Measurements from ENCODE around the gene RRP1B.
"Not testable (repeated sequence)": the region's sequence is repeated elsewhere in the genome, so short reads cannot be mapped to it uniquely, and the experiment has no call there.

Gene RRP1B

DNA sequence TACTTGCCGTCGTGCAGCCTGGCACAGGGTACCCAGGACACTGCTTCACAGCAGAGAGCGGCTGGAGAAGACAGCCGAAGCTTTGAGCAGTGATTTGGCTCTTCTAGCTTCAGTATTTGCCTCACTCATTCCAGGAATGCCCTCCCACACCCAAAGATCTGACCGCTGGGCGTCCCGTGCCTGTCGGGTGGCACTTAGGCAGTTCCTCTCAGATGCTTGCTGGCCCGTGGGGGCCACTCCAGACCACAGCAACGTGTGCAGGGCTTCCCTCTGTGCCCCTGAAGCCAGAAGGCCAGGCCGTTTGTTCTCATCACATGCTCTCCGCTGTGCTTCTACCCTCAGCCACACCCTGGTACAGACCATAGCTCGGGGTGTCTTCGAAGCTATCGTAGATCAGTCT lies 17.0 kb downstream of the RRP1B start:
- no peak for DNase-seq

DNA sequence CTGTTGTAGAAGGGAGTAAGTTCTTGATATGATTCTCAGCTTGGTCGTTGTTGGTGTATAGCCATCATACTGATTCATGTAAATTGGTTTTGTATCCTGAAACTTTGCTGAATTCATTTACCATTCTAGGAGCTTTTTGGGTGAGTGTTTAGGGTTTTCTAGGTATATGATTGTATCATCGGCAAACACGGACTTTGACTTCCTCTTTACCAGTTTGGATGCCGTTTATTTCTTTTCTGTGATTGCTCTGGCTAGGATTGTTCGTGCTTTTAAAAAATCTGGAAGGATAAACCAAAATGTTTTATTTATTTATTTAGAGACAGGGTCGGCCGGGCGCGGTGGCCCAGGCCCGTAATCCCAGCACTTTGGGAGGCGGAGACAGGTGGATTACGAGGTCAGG lies 20.6 kb downstream of the RRP1B start:
- DNase-seq, result no peak

DNA sequence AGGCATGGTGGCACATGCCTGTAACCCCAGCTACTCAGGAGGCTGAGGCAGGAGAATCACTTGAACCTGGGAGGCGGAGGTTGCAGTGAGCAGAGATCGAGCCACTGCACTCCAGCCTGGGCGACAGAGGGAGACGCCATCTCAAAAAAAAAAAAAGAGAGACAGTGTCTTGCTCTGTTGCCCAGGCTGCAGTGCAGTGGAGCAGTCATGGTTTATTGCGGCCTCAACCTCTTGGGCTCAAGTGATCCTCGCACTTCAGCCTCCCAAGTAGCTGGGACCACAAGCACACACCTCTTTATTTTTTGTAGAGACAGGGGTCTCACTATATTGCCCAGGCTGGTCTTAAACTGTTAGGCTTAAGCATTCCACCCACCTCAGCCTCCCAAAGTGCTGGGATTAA lies 21.1 kb downstream of the RRP1B start:
- not testable (repeated sequence) for DNase-seq

DNA sequence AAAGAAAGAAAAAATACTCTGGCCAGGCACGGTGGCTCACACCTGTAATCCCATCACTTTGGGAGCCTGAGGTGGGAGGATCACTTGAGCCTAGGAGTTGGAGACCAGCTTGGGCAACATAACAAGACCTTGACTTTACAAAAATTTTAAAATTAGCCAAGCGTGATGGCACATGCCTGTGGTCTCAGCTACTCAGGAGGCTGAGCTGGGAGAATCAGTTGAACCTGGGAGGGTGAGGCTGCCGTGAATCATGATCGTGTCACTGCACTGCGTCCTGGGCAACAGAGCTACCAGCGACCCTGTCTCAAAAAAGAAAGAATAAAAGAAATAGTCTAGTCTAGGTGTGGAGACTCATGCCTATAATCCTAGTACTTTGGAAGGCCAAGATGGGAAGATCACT lies 22.3 kb downstream of the RRP1B start:
- DNase-seq, result no peak

DNA sequence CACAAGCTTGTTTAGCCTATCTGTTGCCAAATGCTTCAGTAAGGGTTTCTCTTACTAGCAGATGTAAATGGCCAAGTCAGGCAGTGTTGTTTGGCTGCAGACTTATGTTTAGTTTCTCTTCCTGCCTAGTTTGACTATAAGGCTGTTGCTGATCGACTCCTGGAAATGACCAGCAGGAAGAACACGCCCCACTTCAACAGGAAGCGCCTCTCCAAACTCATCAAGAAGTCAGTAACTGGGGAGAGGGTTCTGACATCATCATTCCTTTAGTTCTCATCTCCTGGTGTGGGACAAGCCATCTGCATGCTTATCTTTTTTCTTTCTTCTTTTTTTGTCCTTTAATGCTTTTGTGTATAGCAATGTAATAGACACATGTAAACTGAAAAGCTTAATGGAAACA lies 25.1 kb downstream of the RRP1B start:
- DNase-seq, result no peak

DNA sequence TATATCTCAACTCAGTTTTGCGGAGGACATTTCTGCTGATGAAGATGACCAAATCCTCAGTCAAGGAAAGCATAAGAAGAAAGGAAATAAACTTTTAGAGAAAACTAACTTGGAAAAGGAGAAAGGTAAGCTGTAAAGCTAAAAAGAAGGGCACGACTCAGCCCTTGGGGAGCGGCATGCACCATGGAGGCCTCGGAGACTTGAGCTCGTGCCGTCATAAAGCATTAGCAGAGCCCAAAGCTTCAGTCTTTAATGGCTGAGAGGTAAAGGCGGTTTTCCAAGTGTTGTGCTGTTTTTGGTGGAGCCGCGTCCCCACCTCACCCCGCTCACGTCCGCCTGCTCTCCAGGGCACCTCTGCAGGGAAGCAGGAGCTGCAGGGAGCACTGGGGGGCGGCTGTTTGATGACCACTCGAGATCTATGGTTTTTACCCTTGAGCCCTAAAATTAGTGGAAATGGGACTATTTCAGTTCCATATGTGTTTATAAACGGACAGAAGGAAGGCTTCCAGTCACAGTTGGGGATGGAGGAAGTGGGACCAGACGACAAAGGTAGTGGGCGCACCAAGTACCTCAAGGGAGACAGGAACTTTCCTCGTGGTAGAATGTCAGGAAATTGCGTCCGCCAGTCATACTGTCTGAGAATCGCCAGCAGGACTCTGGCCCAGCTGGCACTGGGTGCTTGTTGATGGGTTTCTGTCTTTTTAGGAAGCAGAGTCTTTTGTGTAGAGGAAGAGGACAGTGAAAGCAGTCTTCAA lies 27.6 kb downstream of the RRP1B start:
- no peak for DNase-seq

GRCh38 chr21:43687566-43688399 lies 28.4 kb downstream of the RRP1B start:
- no peak for DNase-seq

GRCh38 chr21:43688906-43689305 lies 29.5 kb downstream of the RRP1B start:
- no peak for DNase-seq

GRCh38 chr21:43689556-43690337 lies 30.4 kb downstream of the RRP1B start:
- no peak for DNase-seq

- DNase-seq, result no peak
These were observed 31.0 kb downstream of the RRP1B start for GRCh38 chr21:43690346-43690745.

GRCh38 chr21:43691086-43691795 lies 31.9 kb downstream of the RRP1B start:
- DNase-seq, result no peak

DNA sequence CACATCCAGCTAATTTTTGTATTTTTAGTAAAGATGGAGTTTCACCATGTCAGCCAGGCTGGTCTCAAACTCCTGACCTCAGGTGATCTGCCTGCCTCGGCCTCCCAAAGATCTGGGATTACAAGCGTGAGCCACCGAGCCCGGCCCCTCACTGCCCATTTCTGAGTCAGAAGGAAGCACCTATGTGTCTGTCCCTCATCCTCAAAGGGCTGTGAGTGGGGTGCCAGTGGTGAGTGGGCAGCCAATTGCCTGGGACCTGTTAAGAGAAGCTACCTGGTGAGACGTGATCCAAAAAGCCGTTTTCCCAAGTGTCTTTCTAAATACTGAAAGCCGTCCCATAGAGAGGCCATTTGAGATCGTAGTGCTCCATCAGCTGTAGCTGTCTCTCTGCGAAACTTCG lies 32.4 kb downstream of the RRP1B start:
- DNase-seq, result no peak

DNA sequence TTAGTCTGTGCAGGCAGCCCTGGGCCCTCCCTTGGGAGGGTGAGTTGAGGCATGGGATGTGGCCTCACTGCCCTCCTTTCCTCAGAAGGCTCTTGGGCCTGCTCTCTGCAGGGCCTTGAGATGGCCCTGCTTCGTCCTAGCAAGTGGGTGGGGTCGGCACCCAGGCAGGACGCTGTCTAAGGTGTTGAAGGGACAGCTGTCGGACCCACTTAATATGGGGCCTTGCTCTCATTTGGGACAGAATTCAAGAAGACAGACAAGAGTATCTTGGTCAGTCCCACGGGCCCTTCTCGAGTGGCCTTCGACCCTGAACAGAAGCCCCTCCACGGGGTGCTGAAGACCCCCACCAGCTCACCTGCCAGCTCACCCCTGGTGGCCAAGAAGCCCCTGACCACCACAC lies 33.6 kb downstream of the RRP1B start:
- no peak for DNase-seq

DNA sequence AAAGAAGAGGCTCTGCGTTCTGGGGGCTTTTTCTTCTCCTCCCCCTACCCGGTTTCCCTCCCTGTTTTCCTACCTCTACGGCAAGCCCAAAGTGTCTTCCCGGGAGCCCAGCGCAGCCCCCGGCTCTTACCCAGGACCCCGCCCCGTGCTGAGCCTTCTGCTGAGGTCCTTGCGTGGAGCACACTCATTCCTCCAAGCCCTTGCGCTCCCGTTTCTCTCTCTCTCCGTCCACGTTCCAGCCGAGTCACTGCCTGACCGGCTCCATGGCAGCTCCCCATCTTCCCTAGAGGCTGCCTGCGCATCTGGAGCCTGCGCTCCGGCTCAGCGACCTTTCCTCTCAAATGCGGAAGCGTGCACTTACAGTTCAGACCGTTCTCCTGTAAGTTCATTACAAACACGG lies 34.6 kb downstream of the RRP1B start:
- no peak for DNase-seq

GRCh38 chr21:43694437-43695079 lies 35.2 kb downstream of the RRP1B start:
- no peak for DNase-seq

DNA sequence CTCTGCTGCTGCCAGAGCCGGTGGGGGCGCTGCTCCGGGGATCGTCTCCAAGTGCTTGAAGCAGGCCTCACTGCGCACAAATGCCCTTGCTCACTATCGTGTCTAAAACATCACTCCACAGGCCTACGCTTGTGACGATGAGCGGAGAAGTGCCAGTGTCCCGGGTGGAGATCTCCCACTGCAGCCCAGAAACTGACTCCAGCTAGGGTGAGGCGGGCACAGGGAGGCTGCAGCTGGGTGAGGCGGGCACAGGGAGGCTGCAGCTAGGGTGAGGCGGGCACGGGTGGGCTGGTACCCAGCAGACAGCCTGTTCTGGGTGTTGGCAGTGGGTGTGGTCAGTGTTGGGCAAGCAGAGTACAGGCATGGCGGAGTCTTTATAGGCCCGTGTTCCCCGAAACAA lies 36.9 kb downstream of the RRP1B start:
- DNase-seq, result no peak

- DNase-seq, result no peak
These were observed 38.6 kb downstream of the RRP1B start for GRCh38 chr21:43697758-43698643.

DNA sequence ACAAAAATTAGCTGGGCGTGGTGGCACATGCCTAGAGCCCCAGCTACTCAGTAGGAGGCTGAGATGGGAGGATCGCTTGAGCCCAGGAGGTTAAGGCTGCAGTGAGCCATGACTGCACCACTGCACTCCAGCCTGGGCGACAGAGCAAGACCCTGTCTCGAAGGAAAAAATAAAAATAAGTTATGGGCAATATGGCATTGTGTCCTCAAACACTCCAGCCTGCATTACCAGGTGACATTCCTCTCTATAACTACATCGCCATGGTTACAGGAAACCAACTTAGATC lies 40.1 kb downstream of the RRP1B start:
- DNase-seq, result not testable (repeated sequence)

DNA sequence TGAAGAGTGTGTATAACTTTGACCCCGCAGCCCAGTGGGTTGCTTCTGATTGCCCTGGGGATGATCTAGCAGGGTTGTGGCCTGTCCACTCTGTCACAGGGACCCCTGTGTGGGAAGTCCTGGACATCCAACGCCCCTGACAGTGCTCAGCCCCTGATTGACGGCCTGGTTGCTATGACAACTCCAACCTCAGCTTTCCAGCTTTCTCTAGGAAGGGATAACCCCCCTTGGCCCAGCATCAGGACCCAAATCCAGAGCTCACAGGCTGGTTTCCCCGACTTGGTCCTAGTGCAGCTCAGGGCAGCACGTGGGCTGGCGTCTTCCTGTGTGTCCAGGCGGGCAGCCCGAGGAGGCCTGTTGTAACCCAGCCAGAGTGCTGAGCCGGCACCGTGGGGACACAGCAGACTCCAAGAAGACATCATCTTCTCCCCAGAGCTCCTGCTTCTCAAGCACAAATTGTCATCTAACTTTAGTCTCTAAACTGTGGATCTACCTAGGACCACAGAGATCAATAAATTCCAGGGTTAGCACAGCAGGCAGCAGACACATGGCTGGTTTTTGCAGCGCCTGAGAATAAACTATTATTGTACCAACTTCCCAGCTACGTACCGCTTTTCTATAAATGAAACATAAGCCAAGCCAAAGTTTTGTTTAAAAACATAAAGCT lies 40.7 kb downstream of the RRP1B start:
- DNase-seq, result no peak

- no peak for DNase-seq
These were observed 42.8 kb downstream of the RRP1B start for GRCh38 chr21:43701936-43702784.

Measured in NCI-H2029 (cell line).